Suppressor macrophage treated with lipopolysaccharide for 4 hours (primary cell): ENCODE data around the gene SMC1B.
"Not testable (repeated sequence)": the region's sequence is repeated elsewhere in the genome, so short reads cannot be mapped to it uniquely, and the experiment has no call there.

Source experiments
- DNase-seq: peaks from one replicate; pipeline ENCODE4 v3.0.0-alpha.2; 2020

Gene SMC1B

DNA sequence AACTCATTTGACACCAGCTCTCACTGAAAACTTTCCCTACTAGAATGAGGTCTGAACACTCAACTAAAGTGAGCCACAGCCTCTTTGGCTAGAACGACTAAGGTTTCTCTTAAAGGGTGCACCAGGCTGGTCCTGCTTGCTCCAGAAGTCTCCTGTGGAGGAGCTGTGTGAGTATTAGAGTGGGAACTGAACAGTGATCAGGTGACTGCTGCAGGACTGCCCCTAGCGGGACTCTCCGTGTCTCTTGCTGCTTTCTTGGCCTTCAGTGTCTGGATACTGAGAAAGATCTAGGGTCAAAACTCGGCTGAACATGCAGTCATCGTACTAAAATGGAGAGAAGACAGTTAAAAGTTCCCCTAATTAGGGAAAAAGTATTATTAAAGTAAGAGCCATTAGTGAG is 69.1 kb downstream of the SMC1B start:
- peak; percentile 6 for DNase-seq

DNA sequence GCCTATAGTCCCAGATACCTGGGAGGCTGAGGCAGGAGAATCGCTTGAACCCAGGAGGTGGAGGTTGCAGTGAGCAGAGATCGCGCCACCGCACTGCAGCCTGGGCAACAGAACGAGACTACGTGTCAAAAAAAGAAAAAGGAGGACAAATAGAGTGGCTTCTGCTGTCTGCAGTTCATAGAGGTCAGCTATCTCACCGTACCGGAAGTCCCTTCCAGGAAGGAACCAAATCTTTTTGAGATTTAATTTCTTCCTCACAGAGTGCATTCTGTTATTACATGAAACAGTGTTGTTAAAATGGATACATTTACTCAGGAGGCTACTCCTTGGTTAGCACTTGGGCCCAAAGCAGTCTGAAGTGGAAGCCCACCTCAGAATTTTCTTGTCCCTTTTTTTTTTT is 70.3 kb downstream of the SMC1B start:
- no peak for DNase-seq

DNA sequence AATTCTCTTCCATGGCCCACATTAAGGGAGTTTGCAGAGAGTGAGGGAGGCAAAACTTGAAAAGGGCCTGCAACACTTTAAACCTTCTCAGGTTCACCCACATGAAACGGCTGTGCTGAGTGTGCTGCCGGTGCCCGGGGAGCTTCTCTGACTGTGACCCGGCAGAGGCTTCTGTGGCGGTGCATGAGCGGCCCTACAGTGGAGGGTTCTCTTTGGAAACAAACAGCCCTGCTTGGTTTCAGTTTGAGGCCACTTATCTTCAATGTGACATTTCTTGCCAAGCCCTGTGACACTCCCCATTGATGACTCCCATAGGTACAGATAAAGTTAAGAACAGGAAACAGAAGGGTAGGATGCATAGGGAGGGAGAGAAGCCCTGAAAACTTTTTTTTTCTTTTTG is 71.9 kb downstream of the SMC1B start:
- no peak for DNase-seq

DNA sequence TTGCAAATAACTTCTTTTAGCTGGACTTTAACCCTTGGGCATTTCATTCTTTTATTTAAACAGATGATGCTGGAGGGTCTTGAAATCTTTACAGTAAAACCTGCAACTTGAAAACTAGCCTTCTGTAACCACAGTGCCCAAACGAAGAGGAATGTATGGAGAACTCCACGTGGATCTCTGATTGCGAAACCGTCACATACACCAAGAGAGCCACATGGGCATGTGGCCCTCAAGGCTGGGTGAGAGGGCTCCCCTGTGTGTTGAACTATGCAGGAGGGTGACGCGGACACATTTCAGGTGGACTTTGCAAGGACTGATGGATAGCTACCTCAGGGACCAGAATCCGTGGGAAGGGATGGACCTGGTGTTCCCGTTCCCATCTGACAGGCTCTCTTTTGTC is 73.1 kb downstream of the SMC1B start:
- no peak for DNase-seq

DNA sequence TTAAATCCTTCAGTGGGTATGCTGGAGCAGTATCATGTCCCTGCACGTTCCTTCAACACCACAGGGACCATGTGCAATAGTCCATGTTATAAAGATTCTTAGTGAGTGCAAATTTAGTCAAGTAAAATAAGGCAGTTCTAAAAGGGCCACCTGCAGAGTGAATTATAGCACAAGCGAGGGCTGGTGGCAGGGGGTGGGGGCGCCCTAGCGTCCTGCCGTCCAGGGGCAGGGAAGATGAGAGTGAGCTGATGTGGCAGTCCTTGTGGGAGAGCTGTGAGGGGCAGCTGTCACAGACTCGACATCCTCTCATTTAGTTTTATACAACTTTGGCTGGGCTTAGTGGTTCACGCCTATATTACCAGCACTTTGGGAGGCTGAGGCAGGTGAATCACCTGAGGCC is 74.6 kb downstream of the SMC1B start:
- DNase-seq = no peak

DNA sequence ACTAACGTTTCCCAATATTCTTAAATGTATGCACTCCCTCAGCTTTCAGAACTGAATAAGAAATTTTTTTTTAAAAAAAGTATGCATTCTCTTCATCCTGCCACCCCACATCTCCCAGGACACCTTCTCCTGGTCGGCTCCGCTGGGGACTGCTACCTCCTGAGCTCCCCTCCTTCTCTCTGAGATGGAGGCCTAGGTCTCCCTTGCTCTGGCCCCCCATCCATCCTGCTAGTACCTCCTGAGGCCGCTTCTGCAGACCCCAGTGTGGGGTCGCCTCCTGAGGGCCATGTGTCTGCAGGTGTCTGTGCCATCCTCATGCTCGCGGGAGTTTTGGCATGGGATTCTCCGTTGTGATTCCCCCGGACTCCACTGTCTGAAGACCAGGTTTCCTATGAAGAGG is 75.9 kb downstream of the SMC1B start:
- DNase-seq = no peak

DNA sequence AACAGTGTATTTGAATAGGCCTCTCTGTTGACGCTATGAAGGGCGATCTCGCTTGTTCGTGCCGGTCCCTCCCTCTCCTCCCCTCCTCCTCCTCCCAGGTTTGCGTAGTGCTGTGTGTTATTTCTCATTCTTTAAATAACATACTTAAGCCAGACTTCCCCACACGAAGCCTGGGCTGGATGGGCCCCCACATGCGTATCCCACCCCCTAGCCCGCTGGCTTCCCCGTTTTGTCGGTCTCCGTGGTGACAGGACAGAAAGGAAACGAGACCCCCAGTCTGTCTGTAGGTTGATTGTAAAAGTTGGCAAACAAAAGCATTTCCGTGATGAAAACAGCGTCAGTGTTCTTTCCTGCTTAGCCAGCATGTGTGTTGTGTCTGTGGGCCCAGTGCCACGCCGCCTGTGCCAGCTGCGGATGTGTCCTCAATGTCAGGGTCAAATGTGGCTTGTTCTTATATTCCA is 76.4 kb downstream of the SMC1B start:
- DNase-seq = no peak

DNA sequence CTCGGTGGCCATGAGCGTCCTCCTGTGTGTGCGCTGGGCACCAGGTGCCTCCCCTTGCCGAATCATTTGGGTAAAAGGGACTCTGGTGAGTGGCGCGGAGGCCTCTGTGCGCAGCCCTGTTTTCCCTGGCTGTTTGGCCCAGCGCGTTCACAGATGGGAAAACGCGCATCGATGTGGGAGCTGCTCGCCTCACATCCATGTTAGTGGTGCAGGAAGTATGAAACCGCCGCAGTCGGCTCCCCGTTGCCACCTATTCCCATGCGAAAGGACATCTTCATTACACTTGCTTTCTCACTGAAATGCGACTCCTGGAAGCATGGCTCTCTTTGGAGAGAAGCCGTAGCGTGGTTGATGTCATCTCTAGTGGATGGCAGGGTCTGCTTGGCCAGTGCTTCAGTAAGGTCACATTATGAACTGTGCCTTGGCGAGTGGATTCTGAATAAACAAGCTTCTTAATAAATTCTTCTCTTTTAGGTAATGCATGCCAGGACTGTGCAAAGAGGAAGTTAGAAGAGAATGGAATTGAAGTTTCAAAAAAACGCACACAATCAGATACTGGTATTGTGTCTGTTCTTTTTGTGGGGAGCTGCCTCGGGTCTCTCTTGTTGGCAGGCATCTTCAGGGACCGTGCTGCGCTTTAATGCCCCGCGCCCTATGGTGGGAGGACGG is 77.4 kb downstream of the SMC1B start:
- no peak for DNase-seq

DNA sequence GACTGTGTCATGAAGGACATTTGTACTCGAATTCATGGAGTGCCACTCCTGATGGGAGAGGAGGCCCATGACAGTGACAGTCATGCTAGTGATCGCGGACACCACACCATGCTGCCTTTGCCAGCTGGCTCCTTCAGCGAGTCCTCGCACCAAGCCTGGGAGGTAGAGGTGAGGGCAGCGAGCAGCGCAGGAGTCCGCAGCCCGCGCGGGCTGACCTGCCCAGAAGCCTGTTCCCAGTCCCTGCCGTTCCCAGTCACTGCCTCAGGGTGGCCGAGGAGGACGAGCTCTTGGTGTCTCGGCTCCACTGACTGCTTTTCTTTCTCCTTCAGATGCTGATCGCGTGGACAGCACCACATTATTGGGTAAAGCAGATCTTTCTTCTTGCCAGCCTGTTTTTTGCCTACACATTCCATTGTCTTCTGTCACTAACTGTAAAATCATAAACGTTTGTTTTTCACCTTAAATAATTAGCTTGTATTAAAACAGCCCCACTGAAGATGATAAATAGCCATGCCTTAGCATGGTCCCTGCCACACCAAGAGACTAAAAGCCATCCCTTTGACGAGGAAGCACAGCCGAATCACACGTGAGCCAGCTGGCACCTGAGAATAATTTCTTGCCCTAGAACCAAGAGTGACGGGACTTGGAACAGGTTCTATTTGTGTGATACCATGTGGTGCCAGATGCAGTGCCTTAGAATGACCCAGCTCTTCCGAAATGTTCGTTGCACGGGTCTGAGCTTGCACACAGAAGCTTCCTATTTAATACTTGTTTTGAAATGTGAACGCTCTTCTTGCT is 78.2 kb downstream of the SMC1B start:
- no peak for DNase-seq

DNA sequence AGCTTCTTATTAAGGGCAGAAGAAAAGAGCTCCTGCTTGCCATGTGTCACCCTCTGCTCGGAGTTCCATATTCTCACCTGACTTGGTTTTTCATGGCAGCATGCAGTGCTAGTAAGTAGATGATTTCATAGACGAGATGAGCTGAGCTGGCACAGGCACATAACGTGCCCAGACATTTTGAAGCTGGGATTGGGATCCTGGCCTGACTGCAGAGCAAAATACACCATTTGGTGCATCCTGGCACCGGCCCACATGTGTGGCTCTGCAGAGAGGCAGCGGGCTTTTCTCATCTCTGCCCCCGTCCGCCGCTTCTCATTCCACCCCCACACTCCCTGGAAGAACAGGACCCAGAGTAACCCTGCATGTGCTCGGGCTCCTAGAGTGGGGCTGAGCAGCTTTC is 78.9 kb downstream of the SMC1B start:
- DNase-seq = no peak

DNA sequence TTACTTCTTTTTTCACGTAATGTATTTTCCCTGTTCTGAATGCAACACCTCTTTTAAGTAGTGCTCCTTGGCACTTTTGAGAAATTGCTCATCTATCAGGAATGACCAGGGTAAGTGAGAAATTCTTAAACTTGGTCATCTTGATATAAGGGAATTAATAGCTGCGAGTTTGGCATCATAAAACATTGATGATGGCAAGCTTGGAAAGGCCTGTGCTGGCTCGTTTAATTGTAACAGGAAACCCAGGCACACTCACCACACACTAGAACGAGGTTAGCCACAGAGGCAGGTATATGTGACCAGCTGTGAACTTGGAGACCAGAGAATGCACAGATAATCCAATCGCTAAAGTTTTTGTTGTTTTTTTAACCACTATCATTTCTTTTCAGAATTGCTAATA is 79.3 kb downstream of the SMC1B start:
- DNase-seq = no peak

DNA sequence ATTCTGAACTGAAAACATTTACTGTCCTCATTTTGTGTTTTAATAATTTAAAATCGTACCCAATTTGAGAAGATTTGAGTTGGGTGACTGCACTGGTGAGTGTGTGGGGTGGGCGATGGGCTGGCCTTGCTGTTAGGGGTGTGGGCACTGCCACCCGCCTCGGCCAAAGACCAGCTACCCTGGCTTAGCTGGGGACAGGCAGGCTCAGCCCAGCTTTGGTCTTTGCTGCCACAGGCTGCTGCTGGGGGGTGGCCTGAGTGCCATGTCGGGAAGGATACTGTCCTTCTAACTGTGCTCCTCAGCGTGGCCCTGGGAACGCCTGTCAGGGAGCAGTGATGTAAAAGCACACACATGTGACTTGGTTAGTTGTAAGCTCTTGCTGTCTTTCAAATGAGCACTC is 81.4 kb downstream of the SMC1B start:
- no peak for DNase-seq

DNA sequence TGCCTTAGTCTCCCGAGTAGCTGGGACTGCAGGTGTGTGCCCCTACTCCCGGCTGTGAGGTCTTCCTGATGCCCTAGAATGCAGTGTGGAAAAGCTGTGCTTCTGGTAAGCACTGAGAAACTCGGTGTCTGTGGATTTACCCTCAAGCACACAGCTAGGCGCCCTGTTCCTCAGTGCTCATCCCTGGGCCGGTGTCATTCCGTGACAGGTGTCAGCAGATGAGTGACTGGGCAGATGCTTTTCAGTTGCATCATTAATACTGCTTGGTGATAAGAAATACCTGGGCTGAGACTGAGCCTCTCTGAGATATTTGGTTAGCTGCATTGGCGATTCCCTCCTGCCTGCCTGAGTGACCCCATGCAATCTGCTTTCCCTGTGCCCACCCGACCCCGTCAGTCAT is 81.9 kb downstream of the SMC1B start:
- DNase-seq = no peak

DNA sequence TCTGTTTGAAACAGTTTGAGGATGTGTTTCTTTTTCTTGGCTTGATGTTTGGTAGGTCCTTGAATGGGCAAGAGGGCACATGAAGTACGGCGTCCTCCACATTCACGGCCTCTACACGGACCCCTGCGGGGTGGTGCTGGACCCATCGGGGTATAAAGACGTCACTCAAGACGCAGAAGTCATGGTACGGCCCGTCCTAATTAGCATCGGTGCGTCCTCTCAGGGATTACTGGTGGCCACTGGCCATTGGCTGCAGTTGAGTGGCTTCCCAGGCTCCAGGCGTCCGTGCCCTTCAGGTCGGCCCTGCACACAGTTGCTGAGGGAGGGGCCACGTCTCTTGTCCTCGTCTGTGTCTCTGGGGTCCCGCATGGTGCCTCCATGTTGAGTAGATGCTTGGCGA is 82.9 kb downstream of the SMC1B start:
- no peak for DNase-seq

DNA sequence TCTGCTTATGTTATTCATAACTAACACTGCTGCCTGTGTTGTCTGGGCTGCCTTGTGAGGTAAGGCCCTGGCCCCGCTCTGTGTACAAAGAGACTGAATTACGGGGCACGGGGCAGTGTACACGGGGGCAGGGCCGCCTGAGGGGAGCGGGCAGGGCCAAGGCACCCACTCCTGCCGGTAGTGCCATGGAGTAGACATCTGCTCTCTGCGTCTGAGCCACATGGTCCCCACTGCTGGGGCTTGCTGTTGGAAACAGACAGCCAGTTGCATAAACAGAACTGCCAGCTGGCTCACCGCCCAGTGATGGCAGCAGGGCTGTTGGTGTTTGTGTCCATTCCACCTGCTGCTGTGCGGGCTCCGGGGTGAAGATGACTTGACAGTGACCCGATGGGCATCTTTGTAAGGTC is 83.9 kb downstream of the SMC1B start:
- DNase-seq = no peak

DNA sequence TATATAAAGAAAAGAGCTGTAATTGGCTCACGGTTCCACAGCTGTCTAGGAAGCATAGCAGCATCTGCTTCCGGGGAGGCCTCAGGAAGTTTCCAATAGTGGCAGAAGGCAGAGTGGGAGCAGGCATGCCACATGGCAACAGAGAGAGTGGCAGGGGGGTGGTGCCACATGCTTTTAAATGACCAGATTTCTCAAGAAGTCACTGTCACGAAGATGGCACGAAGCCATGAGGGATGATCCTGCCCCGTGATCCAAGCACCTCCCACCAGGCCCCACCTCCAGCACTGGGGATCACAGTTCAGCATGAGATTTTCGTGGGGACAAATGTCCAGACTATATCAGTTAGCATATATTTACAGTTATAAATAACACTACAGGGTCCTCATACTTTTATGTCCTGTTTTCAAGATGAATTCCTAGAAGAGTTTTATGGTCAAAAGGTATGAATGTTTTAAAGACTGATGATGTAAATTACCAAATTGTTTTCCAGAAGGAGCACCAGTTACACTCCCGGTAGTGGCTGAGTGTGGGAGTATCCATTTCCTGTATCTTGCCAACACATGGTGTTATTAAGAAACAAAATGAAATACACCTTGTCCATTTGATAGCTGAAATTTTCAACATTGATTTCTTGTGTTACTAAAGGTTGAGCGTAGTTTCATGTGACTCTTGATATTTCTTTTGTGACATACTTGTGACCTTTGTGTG is 84.4 kb downstream of the SMC1B start:
- peak; percentile 31 for DNase-seq

DNA sequence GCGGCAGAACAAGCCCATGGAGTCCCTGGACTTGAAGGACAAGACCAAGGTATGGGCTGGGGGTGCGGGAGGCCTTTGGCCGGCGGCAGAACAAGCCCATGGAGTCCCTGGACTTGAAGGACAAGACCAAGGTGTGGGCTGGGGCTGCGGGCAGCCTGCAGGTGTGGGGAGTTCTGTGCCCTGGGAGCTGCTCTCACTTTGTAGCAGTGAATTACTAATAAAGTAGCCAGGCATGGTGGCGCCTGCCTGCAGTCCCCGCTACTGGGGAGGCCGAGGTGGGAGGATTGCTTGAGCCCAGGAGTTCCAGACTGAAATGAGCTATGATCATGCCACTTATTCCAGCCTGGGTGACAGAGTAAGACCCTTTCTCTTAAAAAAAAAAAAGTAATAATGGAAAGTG is 85.1 kb downstream of the SMC1B start:
- DNase-seq = not testable (repeated sequence)

DNA sequence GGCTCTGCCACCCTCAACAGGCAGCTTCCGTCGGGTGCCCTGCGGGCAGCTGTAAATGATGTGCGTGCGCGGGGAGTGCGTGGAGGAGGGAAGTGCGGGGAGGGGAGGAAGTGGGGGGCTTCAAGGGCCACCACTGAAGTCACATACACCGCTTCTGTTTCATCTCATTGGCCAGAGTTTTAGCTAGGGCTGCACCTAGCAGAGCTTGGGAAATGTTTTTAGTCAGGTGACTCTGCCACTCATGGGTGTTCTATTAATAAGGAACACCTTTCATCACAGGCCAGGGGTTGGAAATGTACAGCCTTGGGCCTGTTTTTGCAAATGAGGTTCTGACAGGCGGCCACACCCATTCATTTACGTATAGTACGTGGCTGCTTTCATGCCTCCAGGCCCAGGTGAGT is 89.1 kb downstream of the SMC1B start:
- DNase-seq = no peak

DNA sequence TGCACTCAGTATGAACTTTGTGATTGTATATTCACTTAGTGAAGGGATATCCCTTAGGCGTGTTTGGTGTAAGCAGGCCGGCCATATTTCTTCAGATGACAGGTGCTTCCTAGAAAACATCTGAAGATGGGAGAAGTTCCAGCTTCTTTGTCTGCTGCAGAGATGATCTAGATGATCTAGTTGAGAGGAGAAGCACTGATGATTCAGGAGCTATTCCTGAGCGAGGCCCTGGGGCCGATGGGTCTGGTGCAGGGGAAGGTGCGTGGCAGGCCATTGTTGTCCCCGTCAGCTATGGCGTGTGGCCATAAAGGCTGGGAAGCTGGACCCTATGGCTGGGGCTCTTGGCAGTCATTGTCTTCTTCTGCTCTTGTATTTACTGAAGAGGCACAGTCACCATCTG is 89.7 kb downstream of the SMC1B start:
- no peak for DNase-seq

DNA sequence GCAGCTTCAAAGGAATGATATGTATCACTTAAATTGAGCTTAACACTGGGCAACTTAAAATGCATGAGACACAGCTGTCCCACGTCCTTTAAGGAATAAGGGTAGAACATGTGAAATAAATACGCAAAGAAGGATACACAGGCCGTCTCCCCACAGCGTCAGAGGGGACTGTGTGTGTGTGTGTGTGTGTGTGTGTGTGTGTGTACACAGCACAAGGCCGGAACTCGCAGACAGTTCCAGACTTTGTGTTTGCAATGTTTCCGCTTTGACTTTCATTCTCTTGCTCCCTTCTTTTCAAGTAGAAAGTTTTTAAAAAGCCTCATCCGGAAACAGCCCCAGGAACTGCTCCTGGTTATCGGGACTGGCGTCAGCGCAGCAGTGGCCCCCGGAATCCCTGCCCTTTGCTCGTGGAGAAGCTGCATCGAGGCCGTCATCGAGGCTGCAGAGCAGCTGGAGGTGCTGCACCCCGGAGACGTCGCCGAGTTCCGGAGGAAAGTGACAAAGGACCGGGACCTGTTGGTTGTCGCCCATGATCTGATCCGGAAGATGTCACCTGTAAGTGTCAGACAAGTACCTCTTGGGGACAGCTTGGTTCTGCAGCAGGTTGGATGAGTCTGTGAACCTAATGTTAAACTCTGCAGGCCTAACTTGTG is 90.4 kb downstream of the SMC1B start:
- no peak for DNase-seq

DNA sequence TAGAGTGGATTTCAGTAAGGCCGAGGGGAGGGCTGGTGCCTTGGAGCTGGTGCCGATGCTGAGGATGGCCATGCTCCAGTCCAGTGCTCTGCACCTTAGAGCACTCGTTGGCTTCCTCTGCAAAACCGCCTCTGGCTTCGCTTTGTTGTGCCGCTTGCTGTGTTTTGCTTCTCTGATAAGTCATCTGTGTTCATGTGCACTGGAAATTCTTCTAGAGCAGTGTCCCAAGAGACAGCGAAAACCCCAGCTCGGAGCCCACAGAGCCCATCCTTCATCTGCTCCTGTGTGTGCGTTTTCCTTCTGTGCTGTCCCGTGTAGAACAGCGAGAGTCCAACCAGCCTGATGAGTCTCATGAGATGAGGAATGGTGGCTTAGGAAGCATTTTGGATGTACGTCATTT is 91.6 kb downstream of the SMC1B start:
- DNase-seq = no peak

DNA sequence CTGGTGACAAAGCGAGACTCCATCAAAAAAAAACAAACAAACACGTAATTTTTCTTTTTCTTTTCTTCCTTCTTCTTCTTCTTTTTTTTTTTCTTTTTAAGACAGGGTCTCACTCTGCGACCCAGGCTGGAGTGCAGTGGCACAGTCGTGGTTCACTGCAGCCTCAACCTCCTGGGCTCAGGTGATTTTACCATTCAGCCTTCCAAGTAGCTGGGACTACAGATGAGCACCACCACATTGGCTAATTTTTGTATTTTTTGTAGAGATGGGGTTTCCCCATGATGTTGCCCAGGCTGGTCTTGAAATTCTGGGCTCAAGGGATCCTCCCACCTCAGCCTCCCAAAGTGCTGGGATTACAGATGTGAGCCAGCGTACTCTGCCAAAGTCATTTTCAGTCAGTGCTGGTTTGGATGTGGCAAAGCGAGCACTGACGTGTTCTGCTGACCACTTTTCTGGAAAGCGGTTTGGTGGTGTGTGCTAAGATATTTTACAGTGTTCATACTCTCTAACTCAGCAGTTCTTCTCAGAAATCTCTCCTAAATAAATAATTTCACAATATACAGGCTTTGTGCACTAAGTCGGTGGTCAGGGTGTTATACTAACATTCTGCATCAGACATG is 92.9 kb downstream of the SMC1B start:
- DNase-seq = no peak

DNA sequence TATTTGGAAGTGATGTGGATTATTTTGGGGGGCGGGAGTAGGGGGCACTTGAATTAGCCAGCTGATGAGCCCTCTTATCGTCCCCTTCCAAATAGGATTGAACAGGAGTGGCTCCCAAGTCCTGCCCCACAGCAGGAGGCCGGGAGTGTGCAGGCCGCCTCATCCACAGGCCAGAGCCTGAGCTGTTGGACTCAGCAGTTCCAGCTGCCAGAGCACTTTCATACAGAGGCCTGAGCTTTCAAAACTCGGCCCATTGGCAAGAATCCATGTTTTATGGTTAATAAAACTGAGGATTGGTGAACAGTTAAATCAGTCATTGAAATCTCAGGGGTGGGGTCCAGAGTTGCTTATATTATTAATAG is 94.1 kb downstream of the SMC1B start:
- DNase-seq = no peak
